NCI-H1105 (cell line): ENCODE measurements around the gene SMYD3.
"Not testable (repeated sequence)": the region's sequence is repeated elsewhere in the genome, so short reads cannot be mapped to it uniquely, and the experiment has no call there.

ENCODE experiments used
- DNase-seq: peaks from one replicate; lab custom pipeline; 2025; lab: John Stamatoyannopoulos, UW

Gene SMYD3

GRCh38 chr1:245988393-245989078 lies 518.5 kb downstream of the SMYD3 start:
- DNase-seq, result no peak

DNA sequence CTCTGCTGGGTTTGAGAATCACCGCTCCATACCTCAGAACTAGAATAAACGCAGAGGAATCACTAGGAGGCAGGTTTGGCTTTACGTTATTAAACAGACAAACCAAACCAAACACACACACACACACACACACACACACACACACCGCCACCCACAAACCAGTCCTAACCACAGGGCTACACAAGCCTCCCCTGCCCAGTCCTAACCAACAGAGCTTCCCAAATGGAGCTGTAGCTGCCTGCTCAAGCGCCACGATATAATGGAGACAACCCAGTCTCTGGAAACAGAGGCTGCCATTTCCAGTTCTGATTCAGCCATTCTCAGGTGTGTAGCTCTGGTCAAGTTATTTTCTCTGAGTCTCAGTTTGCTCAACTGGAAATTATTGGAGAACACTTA lies 519.1 kb downstream of the SMYD3 start:
- DNase-seq, result no peak

DNA sequence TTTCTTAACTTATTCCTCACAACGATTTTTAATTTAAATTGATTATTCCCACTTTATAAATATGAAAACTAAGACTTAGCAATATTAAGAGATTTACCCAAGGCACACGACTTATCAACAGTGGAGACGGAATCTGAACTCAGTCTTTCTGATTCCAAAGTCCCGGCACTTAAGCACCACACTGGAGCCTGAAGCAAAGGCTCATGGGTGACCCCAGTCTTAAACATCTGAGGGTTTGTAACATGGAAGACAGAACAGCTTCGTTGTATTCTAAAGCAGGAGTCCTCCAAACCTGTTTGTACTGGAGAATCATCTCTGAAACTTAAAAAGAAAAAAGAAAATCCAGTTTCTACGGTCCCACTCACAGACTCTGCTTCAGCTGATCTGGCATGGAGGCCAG lies 519.5 kb downstream of the SMYD3 start:
- DNase-seq, result no peak

DNA sequence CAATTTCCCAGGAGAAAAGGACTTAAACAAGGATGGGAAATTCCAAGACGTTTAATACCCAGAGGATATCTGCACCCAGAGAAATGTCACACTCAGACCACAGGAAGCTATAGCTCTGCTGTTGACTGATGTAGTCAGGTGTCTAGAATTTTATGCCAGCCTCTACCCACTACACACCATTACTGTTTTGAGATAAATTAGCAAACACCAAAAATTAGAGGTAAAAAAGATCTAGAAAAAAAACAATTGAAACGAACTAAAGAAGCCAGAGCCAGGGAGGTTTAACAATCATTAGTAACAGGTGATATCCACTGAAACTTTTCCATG lies 519.9 kb downstream of the SMYD3 start:
- DNase-seq, result no peak

DNA sequence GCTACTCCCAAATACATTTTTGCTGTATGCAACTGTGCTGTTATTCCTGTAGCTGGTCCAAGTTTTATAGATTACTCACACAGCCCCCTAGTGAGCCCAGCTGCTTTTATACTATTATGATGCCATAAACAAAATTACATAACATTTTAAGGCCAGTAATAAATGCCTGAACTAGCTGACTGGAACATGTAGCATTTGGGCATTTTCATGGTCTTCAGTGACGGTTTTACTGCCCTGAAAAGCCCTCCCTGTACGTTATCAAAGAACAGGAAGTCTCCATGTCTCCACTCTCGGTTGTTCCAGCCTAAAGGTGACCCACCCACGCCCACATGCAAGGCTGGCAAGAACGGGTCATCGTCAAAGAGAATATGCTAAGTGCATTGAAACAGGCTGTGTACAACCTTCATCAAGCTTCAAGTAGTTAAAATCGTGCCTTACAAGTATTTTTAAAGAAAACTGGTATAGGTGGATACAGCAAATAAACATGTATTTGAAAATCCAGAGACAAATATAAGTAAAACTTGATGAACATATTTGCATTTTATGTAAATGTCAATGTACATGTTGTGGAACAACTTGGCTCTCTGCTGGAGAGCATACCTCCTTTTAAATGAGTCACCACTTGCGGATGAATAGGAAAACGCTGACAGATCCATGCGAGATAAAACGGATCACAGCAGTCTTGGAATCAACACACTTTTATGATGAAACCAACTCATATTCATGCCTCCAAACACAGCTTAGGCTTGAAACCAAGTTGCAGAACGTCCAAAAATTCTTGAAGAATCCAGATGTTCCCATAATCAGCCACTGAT lies 520.5 kb downstream of the SMYD3 start:
- DNase-seq, result no peak

- no peak for DNase-seq
Observed at GRCh38 chr1:245984390-245985155, 522.5 kb downstream of the SMYD3 start.

DNA sequence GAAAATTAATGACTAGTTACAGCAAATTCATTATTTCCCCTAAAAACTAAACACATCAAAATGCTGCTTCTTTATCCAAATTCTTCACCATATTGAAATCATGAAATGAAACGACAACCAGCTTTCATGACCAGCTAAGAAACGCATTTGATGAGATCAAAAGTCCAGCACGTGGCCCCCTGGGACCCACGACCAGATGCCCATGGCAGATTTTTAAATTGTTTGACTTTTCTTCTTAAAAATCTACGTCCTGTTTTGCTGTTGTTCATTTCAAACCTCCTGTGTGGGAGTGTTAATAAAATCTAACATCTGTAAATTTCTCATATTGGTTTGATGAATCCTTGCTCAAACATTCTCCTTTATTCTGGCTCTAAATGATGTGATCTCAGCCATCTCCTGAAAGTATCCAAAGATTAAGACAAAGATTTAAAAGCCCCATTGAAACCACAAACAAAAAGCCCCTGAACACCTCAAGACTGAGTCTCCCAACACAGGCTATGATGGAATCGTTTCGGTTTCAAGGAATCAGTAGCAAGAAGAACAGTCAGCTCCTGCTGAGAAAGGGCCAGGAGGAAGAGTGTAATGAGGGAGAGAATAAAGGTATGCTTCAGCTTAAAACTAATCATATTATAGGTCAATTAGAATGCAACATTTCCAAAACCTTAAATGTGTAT lies 523.6 kb downstream of the SMYD3 start:
- no peak for DNase-seq

- no peak for DNase-seq
Observed at GRCh38 chr1:245979589-245979988, 527.5 kb downstream of the SMYD3 start.

DNA sequence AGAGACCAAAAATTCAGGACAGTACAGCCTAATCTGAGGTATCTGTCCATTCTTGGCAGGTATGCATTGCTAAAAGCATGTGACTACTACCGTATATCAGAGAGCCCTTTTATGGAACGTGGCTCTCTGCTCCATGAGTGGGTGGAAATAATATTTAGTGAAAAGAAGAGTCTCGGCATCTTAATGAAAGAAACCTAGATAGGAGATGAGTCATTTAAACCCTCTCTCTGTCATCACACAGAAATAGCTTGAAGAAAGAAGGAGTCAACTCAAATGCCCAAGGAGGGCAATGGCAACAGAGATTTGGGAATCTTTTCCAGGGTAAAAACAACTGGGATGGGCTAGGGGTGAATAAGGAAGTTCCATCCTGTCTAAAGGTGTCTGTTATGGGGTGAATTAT lies 528.2 kb downstream of the SMYD3 start:
- DNase-seq, result no peak

GRCh38 chr1:245972476-245972875 lies 534.6 kb downstream of the SMYD3 start:
- DNase-seq, result no peak

DNA sequence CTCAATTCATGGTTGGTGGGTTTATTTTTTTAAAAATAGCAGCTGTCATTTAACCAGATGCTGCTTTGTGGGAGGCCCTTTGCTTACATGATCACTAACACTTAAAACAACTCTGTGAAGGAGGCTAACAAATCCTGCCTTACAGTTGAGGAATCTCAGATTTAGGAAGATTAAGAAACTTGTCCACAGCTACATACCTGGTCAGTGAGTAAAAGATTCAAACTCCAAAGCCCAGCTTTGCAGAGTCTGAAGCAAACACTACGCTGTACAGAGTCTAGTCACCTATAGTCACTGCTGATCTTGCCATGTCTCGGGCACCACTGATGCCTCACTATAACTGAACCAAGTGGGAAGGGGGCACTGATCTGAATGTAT lies 535.4 kb downstream of the SMYD3 start:
- no peak for DNase-seq

GRCh38 chr1:245971076-245971710 lies 535.9 kb downstream of the SMYD3 start:
- DNase-seq, result not testable (repeated sequence)

GRCh38 chr1:245969283-245969682 lies 537.8 kb downstream of the SMYD3 start:
- DNase-seq, result no peak

DNA sequence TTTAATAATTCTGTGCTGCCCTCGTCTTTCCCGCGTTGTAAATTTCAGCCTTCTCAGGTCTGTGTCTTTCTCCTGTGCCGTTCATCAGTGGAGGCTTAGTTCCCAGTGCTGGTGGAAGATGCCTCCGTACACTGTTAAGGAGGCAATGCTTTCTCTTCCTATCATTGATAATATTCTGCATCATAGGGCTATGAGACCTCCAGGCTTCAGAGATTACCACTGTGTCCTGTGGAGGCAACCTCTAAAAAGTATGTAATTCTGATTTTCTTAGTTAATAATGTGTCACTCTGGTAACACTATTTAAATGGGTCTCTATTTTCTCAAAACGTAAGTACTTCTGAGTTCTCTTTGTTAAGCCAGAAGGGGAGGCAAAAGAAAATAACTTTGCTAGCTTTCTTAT lies 538.3 kb downstream of the SMYD3 start:
- no peak for DNase-seq

DNA sequence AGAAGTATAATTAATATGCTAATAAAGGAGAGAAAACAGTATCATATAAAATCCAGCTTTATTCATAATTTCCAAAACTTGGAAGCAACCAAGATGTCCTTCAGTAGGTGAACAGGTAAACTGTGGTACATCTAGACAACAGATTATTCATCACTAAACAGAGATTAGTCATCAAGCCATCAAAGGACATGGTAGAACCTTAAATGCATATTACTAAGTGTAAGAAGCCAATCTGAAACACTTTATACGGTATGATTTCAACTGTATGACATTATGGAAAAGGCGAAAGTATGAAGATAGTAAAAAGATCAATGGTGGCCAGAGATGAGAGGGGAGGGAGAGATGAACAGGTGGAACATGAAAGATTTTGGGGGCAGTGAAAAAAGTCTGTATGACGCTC lies 541.7 kb downstream of the SMYD3 start:
- DNase-seq, result no peak

DNA sequence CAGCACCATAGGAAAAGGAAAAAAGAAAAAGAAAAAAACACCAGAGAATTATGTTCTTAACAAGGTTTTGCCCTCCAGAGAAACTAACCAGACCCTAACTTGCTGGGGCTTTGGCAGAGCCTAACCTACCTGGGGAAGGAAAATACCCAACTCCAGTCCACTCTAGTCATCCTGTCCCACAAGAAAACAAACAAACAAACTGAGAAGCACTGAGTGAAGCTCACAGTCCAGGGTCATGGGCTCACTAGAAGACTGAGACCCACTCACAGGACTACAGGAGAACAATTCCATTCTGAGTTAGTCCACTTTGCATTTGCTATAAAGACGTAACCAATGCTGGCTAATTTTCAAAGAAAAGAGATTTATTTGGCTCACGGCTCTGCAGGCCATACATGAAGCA lies 543.4 kb downstream of the SMYD3 start:
- no peak for DNase-seq

GRCh38 chr1:245962453-245962852 lies 544.6 kb downstream of the SMYD3 start:
- no peak for DNase-seq

GRCh38 chr1:245961137-245961540 lies 545.9 kb downstream of the SMYD3 start:
- DNase-seq, result no peak

DNA sequence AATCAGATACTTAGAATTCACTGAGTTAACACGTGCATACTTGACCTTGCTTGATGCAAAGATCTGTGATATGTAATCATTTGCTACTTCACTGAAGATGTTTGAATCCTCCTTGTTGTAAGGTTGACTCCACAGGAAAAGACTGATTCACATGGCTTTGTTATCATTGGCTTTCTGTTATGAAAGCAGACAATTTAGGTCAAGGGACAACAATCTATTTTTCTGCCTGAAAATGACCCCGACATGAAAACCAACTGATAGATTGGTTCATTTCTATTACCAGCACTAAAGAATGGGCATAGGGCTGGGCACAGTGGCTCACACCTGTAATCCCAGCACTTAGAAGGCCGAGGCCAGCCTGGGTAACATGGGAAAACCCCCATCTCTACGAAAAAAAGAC lies 546.9 kb downstream of the SMYD3 start:
- no peak for DNase-seq

DNA sequence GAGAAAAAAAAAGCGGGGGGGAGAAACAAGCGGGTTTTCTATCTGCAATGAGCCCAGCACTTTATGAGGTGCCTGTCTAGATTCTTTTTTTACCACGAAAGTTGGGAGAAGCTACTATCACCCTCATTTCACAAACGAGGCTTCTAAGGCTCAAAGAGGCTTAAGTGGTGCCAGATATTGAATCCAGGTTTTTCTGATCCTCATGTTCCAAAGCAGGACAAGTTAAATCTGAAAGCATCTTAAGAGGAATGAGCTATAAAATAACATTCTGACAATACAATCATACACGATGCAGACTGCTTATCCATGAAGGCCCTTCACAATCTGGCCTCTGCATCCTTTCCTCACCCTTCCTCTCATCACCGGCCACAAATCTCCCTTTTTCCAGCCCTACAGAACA lies 549.1 kb downstream of the SMYD3 start:
- no peak for DNase-seq

DNA sequence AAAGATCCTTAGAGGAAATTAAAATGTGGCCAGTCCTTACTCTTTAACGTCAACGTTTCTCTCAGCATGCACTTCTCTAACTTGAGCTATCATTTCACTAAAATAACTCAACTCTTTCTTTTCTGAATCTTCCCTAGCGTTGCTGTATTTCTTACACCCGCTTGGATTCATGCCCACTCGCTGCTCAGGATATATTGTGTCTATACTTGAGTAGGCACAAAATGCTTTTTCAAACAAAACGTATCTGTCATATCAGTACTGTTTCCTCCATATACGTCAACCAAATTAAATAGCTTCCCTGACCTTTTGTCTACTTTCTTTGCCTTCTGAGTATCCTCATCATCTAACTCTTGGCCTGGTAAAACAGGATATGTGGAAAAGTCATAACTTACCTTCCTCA lies 549.7 kb downstream of the SMYD3 start:
- no peak for DNase-seq

DNA sequence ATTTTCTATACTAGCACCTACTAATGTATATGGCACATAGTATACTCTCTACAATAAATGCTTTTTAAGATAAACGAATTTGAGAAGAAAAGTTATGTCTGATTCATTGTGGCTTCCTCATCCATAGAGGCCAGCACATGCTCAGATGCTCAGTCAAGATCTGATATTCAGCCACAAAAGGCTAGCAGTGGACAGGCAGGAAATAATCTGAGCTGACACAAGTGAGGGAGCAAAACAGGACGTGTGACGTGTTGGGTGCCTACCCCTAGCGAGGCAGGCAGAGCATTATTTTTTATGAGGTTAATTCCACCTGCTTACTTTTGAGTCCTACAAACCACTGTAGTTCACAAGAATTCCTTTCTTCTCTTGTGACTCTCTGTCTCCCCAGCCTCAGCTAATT lies 550.9 kb downstream of the SMYD3 start:
- DNase-seq, result no peak
